DMS 273 (cell line): Measurements from ENCODE around the gene ILDR2.
A peak's percentile ranks its signal among the peaks of the same experiment; 100 is the strongest.

Experiments
- DNase-seq: peaks from one replicate; lab custom pipeline; 2025; ENCODE audit not compliant: unreplicated experiment; lab: John Stamatoyannopoulos, UW

Gene ILDR2, protein sequence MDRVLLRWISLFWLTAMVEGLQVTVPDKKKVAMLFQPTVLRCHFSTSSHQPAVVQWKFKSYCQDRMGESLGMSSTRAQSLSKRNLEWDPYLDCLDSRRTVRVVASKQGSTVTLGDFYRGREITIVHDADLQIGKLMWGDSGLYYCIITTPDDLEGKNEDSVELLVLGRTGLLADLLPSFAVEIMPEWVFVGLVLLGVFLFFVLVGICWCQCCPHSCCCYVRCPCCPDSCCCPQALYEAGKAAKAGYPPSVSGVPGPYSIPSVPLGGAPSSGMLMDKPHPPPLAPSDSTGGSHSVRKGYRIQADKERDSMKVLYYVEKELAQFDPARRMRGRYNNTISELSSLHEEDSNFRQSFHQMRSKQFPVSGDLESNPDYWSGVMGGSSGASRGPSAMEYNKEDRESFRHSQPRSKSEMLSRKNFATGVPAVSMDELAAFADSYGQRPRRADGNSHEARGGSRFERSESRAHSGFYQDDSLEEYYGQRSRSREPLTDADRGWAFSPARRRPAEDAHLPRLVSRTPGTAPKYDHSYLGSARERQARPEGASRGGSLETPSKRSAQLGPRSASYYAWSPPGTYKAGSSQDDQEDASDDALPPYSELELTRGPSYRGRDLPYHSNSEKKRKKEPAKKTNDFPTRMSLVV

DNA sequence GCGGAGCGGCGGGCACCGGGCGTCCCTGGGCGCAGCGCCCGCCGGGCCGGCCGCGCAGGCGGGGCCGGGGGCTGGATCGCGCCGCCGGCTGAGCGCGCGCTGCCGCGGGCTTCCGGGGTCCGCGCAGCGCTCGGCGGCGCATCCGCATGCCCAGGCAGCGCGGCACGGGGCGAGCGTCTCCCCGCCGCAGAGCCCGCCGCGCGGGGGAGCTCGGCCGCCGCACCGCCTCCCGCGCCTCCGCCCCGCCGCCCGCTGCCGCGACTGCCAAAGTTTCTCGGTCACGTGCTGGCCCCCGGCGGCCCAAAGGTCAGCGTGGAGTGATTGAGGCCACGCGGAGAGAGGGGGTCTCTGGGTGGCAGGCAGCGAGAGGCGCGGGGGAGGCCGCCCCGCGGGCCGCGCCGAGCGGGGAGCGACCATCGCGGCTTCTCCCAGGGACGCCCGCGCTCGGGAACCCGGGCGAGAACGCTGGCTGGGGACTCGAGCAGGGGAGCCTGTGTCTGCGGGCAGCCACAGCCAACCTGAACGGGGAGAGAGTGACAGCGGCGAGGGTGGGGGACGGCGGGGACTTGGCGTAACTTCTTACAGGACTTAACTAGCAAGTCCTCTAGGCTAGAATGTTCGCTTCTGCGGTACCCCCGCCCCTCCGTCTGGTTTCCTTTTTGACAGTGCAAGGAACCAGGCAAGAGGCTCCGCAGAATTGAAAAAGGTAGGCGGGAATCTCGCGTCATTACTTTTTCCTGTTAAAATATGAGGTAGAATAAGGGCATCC lies at the start of gene ILDR2:
Gene ILDR2, minus strand, starts transcription at position 180 of the 769 bp plus-strand sequence. CDS start 272 bp downstream, outside the sequence.
- DNase-seq: peak; percentile 74

DNA sequence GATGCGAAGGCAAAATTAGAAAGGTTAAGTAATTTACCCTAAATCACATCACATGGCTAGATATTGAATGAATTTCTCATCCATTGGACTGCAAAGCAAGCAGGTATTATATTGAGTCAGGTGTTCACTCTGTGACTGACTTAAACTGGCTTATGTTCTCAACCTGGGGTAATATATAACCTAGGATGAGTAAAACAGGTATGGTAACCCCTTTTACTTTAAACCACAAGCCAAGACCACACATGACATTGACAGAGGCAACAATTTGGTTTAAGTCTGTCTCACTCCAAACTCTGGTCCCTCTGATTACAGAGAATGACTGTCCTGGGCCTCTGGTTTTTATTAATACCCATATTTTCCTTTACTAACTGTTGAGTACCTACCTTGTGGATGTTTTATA lies 47.0 kb upstream of the ILDR2 start:
- DNase-seq: no peak

DNA sequence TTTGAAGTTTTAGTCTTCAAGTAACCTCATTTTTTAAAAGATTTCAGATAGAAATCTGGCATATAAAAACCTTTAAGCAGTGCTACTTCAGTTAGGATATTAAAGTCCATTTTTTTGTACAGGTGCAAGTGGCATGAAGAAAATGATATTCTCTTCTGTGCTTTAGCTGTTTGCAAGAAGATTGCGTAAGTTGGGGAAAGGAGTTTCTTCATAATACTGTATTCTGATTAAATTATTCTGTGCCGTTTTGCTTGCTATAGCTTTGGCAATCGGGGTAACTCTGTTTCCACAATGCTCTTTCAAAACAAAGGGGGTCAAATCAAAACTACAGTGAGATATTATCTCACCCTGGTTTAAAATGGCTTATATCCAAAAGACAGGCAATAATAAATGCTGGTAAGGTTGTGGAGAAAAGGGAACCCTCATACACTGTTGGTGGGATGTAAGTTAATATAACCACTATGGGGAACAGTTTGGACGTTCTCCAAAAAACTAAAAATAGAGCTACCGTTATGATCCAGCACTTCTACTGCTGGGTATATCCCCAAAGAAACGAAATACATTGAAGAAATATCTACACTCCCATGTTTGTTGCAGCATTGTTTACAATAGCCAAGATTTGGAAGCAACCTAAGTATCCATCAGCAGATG lies 40.9 kb upstream of the ILDR2 start:
- no peak for DNase-seq

DNA sequence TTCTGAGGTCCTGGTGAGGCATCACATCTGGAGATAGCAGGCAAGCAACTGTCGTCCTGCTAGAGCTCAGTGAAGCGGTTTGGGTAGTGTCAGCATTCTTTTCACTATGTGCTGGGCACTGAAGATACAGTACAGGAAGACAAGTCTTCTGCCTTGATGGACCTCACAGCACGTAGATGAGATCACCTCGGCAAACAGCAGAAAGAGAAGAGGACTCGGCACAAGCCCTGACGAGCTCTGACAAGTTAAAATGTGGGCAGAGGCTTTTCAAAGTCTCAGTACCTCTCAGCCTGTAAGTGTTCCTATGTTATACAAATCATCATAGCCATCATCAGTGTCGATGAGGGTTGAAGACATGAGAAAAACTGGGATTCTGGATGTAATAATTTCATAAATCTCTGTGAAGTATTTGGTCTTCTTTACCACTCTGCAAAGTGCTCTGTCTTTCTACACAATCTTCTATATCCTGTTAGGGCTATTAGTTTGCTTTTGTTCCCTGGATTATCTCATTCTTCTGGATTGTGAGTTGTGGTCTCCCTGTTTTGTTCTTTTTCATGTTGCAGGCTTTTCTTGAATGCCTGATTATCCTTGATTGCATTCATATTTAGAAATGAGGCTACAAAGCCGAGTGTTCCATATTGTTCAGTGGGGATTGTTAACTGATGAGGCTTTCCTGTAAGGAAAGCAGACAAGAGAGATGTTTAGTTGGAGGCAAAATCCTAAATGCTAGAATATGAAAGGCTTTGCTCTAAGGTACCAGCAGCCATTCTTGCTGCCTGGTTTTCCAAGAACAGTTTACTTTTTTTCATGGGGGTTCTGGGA lies 38.0 kb upstream of the ILDR2 start:
- no peak for DNase-seq

DNA sequence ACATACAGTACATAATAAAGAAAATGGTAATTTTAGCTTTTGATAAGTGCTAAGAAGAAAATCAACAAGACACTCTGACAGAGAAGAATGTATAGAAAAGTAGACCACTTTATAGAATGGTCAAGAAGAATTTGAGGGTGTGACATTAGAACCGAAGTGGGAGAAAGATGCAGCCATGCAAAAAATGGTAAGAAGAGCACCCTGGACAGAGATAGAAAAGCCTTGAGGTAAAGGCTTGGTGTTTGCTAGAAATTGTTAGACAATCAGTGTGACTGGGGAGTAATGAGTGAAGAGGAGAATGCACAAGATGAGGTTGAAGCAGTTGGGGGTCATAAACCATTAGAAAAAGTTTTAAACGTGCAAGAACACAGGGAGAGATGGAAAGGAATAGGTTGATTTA lies 37.2 kb upstream of the ILDR2 start:
- no peak for DNase-seq

DNA sequence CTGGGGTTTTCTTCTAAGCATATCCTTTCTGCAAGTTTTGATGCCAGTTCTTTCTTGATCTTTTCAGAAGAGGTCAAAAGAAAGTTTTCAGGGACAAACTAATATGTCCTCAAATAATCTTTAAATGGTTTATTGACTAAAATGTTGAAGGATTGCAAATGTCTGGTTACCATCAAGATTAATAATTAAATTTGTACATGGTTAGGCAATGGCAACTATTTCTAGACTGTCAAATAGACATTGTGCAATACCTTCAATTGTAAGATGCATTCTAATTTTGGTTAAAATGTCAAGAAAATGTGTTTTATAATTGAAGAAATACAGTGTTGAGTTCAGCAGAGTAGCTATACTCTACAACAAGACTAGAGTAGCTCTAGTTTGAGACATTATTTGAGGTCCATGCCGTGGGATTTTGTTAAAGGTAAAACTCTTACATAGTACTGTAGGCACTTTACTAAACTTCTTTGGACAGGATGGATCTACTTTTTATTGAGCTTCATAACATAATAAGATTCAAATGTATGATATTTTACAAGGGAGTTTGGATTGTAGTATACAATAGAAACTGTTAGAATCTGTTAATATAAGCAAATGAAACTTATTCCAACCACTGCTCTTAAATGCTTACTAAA lies 36.3 kb upstream of the ILDR2 start:
- DNase-seq: no peak

DNA sequence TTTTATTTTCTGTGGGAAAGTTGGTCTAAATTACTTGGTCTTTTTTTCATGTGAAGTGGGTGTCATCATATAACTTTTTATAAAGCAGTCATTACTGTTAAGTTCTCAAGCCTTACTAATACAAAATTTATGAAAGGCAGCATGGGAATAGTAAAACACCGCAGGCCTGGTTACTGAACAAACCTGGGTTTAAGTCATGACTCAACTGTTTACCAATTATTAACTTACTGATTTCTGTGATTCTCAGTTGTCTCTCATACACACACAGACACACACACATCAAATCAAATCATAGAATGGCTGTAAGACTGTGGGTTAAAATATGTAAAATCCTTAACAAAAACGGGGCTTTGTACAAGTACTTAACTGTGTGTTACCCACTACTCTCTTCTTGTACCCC lies 28.4 kb upstream of the ILDR2 start:
- no peak for DNase-seq

DNA sequence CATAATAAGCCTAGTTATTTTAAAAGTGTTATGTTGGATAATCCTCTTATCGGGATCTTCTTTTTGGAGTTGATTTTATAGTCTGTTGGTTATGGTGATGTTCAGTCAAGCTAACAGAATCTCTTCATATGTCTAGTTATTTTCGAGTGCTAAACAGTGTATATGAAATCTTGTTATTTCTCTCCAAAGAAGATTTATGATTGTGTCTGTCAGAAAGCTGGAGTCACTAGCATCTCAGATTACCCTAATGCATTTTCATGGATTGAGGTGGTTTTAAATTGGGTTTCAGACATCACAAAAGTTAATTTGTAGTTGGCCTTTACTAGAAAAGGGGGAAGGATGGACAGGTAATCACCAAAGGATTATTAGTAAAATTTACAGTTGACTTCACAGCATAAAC lies 27.0 kb upstream of the ILDR2 start:
- DNase-seq: no peak

DNA sequence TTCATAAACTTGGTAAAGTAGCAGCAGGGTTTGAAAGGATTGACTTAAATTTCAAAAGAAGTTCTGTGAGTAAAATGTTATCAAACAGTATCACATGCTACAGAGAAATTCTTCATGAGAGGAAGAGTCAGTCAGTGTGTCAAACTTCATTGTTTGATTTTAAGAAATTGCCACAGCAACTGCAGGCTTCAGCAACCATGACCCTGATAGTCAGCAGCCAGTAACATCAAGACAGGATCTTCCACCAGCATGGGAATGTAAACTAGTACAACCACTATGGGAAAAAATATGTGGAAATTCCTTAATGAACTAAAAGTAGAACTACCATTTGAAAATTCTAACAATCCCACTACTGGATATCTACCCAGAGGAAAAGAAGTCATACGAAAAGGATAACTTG lies 25.2 kb upstream of the ILDR2 start:
- DNase-seq: no peak

DNA sequence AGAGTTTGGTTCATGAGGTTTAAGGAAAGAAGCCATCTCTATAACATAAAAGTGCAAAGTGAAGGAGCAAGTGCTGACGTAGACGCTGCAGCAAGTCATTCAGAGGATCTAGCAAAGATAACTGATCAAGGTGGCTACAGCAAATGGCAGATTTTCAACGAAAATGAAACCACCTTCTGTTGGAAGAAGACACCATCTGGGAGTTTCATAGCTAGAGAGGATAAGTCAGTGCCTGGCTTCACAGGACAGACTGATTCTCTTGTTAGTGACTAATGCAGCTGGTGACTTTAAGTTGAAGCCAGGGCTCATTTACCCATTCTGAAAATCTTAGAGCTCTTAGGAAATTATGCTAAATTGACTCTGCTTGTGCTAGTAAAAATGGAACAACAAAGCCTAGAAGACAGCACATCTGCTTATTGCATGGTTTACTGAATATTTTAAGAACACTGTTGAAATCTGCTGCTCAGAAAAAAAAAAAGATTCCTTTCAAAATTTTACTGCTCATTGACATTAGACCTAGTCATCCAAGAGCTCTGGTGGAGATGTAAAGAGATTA lies 24.2 kb upstream of the ILDR2 start:
- no peak for DNase-seq

DNA sequence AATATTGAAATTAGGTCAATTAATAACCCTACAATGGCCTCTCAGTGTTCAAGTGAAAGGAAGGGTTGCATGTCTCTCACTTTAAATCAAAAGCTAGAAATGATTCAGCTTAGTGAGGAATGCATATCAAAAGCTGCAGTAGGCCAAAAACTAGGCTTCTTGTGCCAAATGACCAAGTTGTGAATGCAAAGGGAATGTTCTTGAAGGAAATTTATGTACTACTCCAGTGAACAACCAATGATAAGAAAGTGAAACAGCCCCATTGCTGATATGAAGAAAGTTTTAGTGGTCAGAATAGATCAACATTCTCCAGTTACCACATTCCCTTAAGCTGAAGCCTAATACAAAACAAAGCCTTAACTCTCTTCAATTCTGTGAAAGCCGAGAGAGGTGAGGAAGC lies 23.7 kb upstream of the ILDR2 start:
- DNase-seq: no peak

DNA sequence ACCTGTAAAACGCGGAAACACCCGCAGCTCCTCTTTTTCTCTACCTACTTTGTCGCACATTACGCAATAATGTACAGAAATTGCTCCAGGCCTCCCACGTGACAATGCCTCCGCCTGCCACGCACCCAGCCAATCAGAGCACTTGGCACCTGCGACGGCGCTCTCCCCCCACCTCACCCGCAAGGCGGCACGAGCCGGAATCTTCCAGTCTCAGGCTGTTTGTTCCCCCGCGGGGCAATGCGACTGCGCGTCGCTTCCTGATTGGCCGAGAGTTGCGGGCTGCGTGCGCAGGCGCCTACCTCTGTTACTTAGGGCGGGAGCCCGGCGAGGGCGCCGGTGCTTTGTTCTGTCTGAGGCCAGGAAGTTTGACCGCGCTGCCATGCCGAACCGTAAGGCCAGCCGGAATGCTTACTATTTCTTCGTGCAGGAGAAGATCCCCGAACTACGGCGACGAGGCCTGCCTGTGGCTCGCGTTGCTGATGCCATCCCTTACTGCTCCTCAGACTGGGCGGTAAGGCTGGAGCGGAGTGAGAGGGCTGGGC lies 13.7 kb upstream of the ILDR2 start, which contains the start of gene MAEL:
Gene MAEL, plus strand, starts transcription at position 307 of the 542 bp plus-strand sequence. Its CDS starts 73 bp downstream, at position 380.
- DNase-seq: no peak

DNA sequence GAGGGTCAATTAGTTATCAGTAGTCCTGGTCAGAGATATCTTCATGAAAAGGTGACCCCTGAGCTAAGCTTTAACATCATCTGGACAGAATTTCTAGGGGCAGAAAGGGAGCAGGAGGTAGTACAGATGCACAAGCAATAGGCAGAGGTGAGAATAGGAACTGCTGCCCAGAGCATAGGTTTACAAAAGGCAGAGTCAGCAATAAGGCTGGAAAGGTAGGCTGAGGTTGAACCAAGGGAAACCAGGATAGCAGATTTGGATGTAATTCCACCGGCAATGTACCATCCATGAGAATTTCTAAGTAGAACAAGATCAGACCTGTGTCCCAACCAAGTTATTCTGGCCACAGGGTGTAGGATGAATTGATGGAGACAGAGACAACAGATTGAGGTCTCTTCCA lies 6.2 kb upstream of the ILDR2 start:
- DNase-seq: no peak

DNA sequence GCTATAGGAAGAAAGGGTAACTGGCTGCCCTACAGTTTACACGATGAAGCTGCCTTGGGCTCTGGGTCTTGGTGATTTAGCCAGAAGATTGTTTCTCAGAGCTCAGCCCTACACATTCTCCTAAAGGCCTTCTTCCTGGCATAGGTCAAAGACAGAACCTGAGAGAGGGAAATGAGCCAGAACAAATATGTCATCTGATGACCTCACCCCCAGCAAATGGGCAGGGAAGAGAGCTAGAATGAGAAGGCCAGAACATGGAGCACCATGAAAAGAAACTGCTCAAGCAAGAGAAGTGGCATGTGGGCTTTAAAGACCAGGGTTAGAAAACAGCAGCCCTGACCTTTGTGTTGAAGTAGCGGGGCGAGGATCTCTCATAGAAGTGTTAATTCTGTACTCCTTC lies 5.5 kb upstream of the ILDR2 start:
- no peak for DNase-seq

DNA sequence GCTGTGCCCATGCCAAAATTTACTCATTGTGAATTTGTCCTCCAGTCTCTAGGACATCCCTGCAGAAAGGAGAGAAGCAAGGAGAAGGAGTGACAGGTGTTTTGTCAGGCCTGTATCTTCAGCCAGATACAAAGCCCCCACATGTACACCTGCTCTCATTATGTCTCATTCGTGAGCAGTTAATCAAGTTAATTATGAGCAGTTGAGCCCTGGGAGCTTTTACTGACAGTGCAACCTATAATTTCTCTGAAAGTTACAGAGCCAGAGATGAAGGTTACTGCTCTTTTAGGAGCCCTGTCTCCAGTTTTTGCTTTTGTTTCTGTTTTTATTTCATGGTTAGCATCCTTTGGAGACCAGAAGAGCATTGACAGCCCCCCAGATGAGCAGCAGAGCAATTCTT lies 5.0 kb upstream of the ILDR2 start:
- no peak for DNase-seq

DNA sequence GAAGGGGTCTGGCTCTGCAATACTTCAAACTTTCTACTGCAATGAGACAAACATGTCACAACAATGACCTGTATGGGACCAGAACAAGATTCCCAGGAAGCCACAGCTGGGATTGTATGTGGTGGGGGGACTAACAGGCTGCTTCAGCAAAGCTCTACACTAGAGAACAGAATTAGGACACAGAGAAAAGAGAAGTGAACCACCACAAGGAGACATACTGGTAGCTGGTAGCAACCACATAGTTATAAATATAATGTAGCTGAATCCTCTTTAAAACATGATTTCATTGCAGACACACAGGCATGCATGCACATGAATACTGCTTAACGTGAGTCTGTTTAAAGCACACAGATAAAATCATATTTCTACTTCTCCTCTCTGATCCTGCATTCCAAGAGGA lies 3.5 kb upstream of the ILDR2 start:
- DNase-seq: no peak

DNA sequence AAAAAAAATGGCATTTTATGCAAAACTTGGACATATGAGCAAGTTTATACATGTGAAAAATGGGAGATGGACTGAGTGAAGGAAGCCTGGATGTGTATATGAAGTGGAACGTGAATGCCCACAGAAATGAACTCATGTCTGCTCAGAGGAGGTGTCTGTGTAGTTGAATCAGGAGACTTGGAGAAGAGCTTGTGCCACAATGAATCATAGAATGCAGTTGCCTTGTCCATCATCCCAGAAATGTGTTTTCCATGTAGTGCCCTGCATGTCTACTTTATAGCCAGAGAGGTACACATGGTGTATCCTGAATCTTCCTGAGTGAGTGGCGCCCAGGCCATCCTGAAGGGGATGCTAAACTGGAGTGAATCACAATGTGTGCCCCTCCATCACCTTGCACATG lies 2.6 kb upstream of the ILDR2 start:
- DNase-seq: no peak

DNA sequence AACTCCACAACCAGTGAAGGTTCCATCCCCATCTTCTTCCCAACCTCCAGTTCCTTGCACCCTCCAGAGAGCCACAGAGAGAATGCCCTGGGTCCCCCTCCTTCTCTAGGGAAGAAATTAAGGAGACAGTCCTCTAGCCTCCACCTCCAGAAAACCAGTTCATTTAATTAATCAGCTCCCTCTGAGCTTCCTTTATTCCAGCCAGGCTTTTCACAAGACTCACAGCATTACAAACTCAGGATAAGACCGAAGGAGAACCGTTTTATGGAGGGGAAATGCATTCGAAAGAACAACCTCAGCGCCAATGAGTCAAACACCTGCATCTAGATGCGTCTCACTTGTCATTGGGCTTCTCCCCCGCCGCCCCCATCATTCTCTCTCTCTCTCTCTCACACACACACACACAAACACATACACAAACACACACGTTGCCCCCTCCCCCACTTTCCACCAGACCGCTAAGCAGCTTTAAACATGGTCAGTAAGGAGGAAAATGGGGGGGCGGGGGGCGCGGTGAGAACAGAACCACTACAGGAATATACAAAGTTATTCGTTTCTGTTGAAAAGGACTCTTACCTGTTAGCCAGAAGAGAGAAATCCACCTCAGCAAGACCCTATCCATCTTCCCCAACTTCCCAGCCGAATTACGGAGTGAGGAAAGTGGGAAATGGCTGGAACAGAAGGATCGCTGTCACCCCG lies 544 bp downstream of the ILDR2 start:
- peak; percentile 26 for DNase-seq

DNA sequence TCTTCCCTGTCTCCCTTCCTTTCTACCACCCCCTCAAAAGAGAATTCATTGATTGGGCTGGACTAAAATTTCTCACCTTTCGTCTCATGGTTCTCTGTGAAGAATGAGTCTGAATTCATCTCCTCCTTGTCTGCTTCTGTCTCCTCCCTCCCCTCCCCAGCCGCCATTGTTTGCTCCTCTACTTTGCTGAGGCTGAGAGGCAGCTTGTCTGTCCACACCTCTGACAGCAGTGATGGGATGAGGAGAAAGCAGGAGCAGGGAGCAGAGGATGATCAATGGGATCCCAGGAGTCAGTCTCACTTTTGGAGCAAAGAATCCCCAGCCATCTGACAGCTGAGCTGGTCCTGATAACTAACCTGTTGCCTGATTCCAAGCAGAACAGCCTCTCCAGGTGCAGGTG lies 2.5 kb downstream of the ILDR2 start:
- DNase-seq: no peak
